ENCODE results near the gene EPHB3. TPM values are rescaled to one million over a fixed set of nuclear protein-coding genes. Genes with fewer than 3 reads are reported as not detected.

The EPHB3 gene
- total RNA-seq, 1 donor from 2014 or later: 4.3 TPM

GRCh38 chr3:184552863-184553262, 8.7 kb upstream of the EPHB3 start:
- H3K27me3 Mint-ChIP-seq (ENCODE audit: unreplicated experiment): peaks cover 3% of the 10 kb centered on the region
- TF ChIP-seq CTCF (IDR thresholded peaks at IDR 0.05; ENCODE audit: unreplicated experiment): no peak
- H3K9me3 Mint-ChIP-seq (ENCODE audit: unreplicated experiment): no peaks in the 10 kb centered on the region
- H3K27ac Mint-ChIP-seq (ENCODE audit: unreplicated experiment): no peak overlapping the region
- DNase-seq (ENCODE audit: low spot score): no peak
- peaks cover 12% of the 10 kb centered on the region for H3K4me1 Mint-ChIP-seq (ENCODE audit: unreplicated experiment)
- H3K36me3 Mint-ChIP-seq (ENCODE audit: low read depth, unreplicated experiment): no peaks in the 10 kb centered on the region
- H3K4me3 Mint-ChIP-seq (ENCODE audit: unreplicated experiment): no peak overlapping the region

GRCh38 chr3:184553385-184553784, 8.2 kb upstream of the EPHB3 start:
- H3K4me3 Mint-ChIP-seq (ENCODE audit: unreplicated experiment): no peak overlapping the region

GRCh38 chr3:184554461-184554860, 7.1 kb upstream of the EPHB3 start:
- H3K27me3 Mint-ChIP-seq (ENCODE audit: unreplicated experiment): peaks cover 6% of the 10 kb centered on the region
- no peak overlapping the region for H3K4me3 Mint-ChIP-seq (ENCODE audit: unreplicated experiment)

More at GRCh38 chr3:184553385-184553784, 8.2 kb upstream of the EPHB3 start:
- no peak for TF ChIP-seq CTCF (IDR thresholded peaks at IDR 0.05; ENCODE audit: unreplicated experiment)
- H3K9me3 Mint-ChIP-seq (ENCODE audit: unreplicated experiment): no peaks in the 10 kb centered on the region
- no peaks in the 10 kb centered on the region for H3K36me3 Mint-ChIP-seq (ENCODE audit: low read depth, unreplicated experiment)
- peaks cover 12% of the 10 kb centered on the region for H3K4me1 Mint-ChIP-seq (ENCODE audit: unreplicated experiment)
- no peak for DNase-seq (ENCODE audit: low spot score)
- no peak overlapping the region for H3K27ac Mint-ChIP-seq (ENCODE audit: unreplicated experiment)
- peaks cover 3% of the 10 kb centered on the region for H3K27me3 Mint-ChIP-seq (ENCODE audit: unreplicated experiment)

GRCh38 chr3:184556582-184557347, 4.8 kb upstream of the EPHB3 start:
- Mint-ChIP-seq H3K36me3 (ENCODE audit: low read depth, unreplicated experiment) (peaks cover 8% of the 10 kb centered on the region), H3K4me3 (ENCODE audit: unreplicated experiment) (no peak overlapping the region), H3K27me3 (ENCODE audit: unreplicated experiment) (peaks cover 14% of the 10 kb centered on the region), H3K4me1 (ENCODE audit: unreplicated experiment) (peaks cover 19% of the 10 kb centered on the region), H3K27ac (ENCODE audit: unreplicated experiment) (no peak overlapping the region), H3K9me3 (ENCODE audit: unreplicated experiment) (no peaks in the 10 kb centered on the region)
- no peak for TF ChIP-seq CTCF (IDR thresholded peaks at IDR 0.05; ENCODE audit: unreplicated experiment)
- no peak for DNase-seq (ENCODE audit: low spot score)

More at GRCh38 chr3:184554461-184554860, 7.1 kb upstream of the EPHB3 start:
- DNase-seq (ENCODE audit: low spot score): no peak
- TF ChIP-seq CTCF (IDR thresholded peaks at IDR 0.05; ENCODE audit: unreplicated experiment): no peak
- H3K9me3 Mint-ChIP-seq (ENCODE audit: unreplicated experiment): no peaks in the 10 kb centered on the region
- H3K36me3 Mint-ChIP-seq (ENCODE audit: low read depth, unreplicated experiment): no peaks in the 10 kb centered on the region
- H3K27ac Mint-ChIP-seq (ENCODE audit: unreplicated experiment): no peak overlapping the region
- peaks cover 12% of the 10 kb centered on the region for H3K4me1 Mint-ChIP-seq (ENCODE audit: unreplicated experiment)

- H3K4me1 Mint-ChIP-seq (ENCODE audit: unreplicated experiment): peaks cover 19% of the 10 kb centered on the region
- TF ChIP-seq CTCF (IDR thresholded peaks at IDR 0.05; ENCODE audit: unreplicated experiment): no peak
- H3K36me3 Mint-ChIP-seq (ENCODE audit: low read depth, unreplicated experiment): peaks cover 8% of the 10 kb centered on the region
- H3K9me3 Mint-ChIP-seq (ENCODE audit: unreplicated experiment): no peaks in the 10 kb centered on the region
- H3K27ac Mint-ChIP-seq (ENCODE audit: unreplicated experiment): no peak overlapping the region
- no peak overlapping the region for H3K4me3 Mint-ChIP-seq (ENCODE audit: unreplicated experiment)
- DNase-seq (ENCODE audit: low spot score): no peak
- peaks cover 14% of the 10 kb centered on the region for H3K27me3 Mint-ChIP-seq (ENCODE audit: unreplicated experiment)
Observed at GRCh38 chr3:184557348-184557950, 4.1 kb upstream of the EPHB3 start.

Data from endothelial cell (in vitro differentiated cells).